IMR-90 (cell line): ENCODE results near the gene NAA15.

Source experiments
- CTCF ChIP-seq: conservative IDR thresholded peaks from 2 replicates; pipeline ENCODE4 v1.5.1; 2012; ENCODE audit warnings: mild to moderate bottlenecking, low read depth, low read length, improper control_type of control experiment
- MXI1 ChIP-seq: IDR thresholded peaks from 2 replicates; pipeline ENCODE4 v1.6.1; 2012; ENCODE audit warnings: low read depth, mild to moderate bottlenecking, low read length, moderate library complexity, borderline replicate concordance
- NFE2L2 ChIP-seq: fragments of 150-350 bp; IDR thresholded peaks from 2 replicates; pipeline ENCODE4 v1.6.1; 2016; ENCODE audit warnings: low read depth, mild to moderate bottlenecking, low read length
- POLR2A ChIP-seq: IDR thresholded peaks from 2 replicates; pipeline ENCODE4 v1.6.1; 2012; ENCODE audit warnings: mild to moderate bottlenecking, low read depth, low read length
- RAD21 ChIP-seq: IDR thresholded peaks from 2 replicates; pipeline ENCODE4 v1.6.1; 2012; ENCODE audit warnings: low read length, improper control_type of control experiment

DNA sequence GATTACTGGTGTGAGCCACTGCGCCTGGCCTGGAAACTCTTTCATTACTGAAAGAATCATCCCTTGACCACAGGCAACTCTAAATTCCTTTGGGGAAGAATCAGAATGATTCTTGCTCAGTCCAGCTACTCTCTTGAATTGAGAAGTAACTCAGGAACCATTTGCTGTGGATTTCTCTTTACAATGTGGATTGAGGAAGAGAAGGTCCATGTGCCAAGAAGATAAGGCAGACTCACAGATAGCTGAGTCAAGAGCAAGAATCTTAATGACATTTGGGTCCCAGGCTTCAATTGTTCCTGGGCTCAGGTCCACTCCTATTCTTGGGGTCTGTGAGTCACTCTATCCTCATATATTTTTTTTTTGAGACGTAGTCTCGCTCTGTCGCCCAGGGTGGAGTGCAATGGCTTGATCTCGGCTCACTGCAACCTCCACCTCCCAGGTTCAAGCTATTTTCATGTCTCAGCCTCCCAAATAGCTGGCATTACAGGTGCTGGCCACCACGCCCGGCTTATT, 15.1 kb upstream of the NAA15 start:
- TF ChIP-seq CTCF (no peak), POLR2A (no peak), MXI1 (no peak), NFE2L2 (no peak), RAD21 (no peak)
